Aorta (tissue), 5 donors: Measurements from ENCODE around the gene GGA2. TPM values are rescaled to one million over a fixed set of nuclear protein-coding genes. Genes with fewer than 3 reads are reported as not detected.
A peak's percentile ranks its signal among the peaks of the same experiment; 100 is the strongest.
"Not testable (repeated sequence)": the region's sequence is repeated elsewhere in the genome, so short reads cannot be mapped to it uniquely, and the experiment has no call there.

Experiments
- ATAC-seq: fragments of 200-7000 bp; cut with Tn5 transposase; one replicate; pipeline ENCODE4 v1.9.1; 2022; ENCODE audit warnings: moderate library complexity; ENCODE audit not compliant: low FRiP score
- DNase-seq, 2 donors: peaks; one replicate each; pipeline ENCODE4 v3.0.0-alpha.2; 2020
- H3K27ac ChIP-seq, 2 donors: one replicate each; pipeline ENCODE4 v1.5.1; 2013; ENCODE audit warnings: low read length in 2 of 2, mild to moderate bottlenecking in 2 of 2, moderate library complexity in 2 of 2, control low read depth in 1 of 2, inconsistent platforms in 1 of 2, low read depth in 1 of 2
- H3K27me3 ChIP-seq, 2 donors: one replicate each; pipeline ENCODE4 v1.6.1; 2013; ENCODE audit warnings: control low read depth in 1 of 2, low read length in 1 of 2, mild to moderate bottlenecking in 1 of 2, moderate library complexity in 1 of 2; ENCODE audit not compliant: insufficient read depth in 2 of 2, control insufficient read depth in 1 of 2
- H3K36me3 ChIP-seq, 2 donors: one replicate each; pipeline ENCODE4 v1.6.1; 2013; ENCODE audit warnings: control low read depth in 1 of 2, low read length in 1 of 2, mild to moderate bottlenecking in 1 of 2; ENCODE audit not compliant: insufficient read depth in 2 of 2, control insufficient read depth in 1 of 2
- H3K4me1 ChIP-seq, 2 donors: one replicate each; pipeline ENCODE4 v1.6.1; 2013; ENCODE audit warnings: low read length in 2 of 2, control low read depth in 1 of 2, mild to moderate bottlenecking in 1 of 2, moderate library complexity in 1 of 2; ENCODE audit not compliant: insufficient read depth in 2 of 2, control insufficient read depth in 1 of 2
- H3K4me3 ChIP-seq, 2 donors: one replicate each; pipeline ENCODE4 v1.5.1; 2013; ENCODE audit warnings: low read length in 2 of 2, control low read depth in 1 of 2, mild to moderate bottlenecking in 1 of 2
- H3K9me3 ChIP-seq: one replicate; pipeline ENCODE4 v1.6.1; 2013; ENCODE audit warnings: mild to moderate bottlenecking, low read length; ENCODE audit not compliant: control insufficient read depth
- WGBS, 2 donors: extraction: QIAGEN DNeasy Blood & Tissue Kit; methylation state at CpG; one replicate each; pipeline ENCODE4 v1.1.7; 2013; 5-methylcytosine and 5-hydroxymethylcytosine counted together
- intact Hi-C, 2 donors: fragments of 100-400 bp; cut with DNase I; formaldehyde crosslinking; loops; one replicate each; pipeline versions ENCODE4 v1.14.2 to v1.15.0; 2022
- polyA plus RNA-seq, 2 donors: library from polyadenylated mRNA; stranded (reverse); fragments of 200-250 nt; gene quantifications; one replicate each; pipeline ENCODE4 v1.2.3, GENCODE V29; 2013
- total RNA-seq, 2 donors: library from RNA; stranded (reverse); fragmentation: NEBNext Ultra II Directional; extraction: Animal tissue kit (Norgen Biotek cat#: 25700); gene quantifications; one replicate each; pipeline ENCODE4 v1.2.1, GENCODE V29; 2021
- donor health status: healthy with polysubstance abuse.
- donor health status: Bipolar disorder and iron deficiency.
- donor health status: DM: no; HTN: no; CAD: no.
- donor health status: DM: no; HTN: no; CAD: no.
- donor health status: DM: yes; HTN: yes; CAD: no.

GGA2 gene
- total and polyA plus RNA-seq, 4 donors = 12.0 to 84.9 (median 33.1) TPM

DNA sequence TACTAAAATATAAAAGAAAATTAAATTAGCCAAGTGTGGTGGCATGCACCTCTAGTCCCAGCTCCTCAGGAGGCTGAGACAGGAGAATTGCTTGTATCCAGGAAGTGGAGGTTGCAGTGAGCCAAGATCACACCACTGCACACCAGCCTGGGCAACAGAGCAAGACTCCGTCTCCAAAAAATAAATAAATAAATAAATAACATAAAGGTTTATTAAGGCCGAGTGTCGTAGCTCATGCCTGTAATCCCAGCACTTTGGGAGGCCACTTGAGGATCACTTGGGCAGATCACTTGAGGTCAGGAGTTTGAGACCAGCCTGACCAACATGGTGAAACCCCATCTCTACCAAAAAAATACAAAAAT, 30.5 kb upstream of the GGA2 start:
- H3K4me3 ChIP-seq, H3K9me3 ChIP-seq, intact Hi-C loops, H3K4me1 ChIP-seq, ATAC-seq, H3K27me3 ChIP-seq, H3K36me3 ChIP-seq, DNase-seq, H3K27ac ChIP-seq: not testable (repeated sequence)
- 96 to 98% methylated on average over 3 of the region's 3 CpGs for WGBS, 2 donors

DNA sequence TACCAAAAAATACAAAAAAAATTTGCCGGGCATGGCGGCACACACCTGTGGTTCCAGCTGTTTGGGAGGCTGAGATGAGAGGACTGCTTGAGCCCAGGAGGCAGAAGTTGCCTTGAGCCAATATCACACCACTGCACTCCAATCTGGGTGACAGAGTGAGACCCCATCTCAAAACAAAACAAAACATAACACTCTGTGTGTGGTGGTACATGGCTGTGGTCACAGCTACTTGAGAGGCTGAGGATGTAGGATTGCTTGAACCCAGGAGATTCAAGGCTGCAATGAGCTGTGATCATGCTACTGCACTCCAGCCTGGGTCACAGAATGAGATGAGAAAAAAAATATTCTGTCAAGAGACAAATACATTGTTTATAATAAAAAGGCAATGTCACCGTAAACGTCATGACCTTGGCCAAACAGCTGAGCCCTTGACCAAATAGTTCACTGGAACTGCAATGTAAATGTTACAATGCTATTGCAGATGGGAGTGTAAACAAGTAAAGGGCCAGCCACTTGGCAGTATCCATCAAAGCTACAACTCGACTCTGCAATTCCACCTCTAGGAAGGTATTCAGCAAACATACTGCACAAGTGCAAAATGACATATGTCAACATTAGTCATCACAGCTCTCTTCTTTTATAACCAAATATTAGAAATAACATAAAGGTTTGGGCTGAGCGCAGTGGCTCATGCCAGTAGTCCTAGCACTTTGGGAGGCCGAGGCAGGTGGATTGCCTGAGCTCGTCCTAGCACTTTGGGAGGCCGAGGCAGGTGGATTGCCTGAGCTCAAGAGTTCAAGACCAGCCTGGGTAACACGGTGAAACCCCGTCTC, 29.9 kb upstream of the GGA2 start:
- Histone ChIP-seq H3K36me3 (peaks cover 3 to 6% of the 10 kb centered on the region in 2 donors), H3K27me3 (no peaks in the 10 kb centered on the region), H3K9me3 (no peaks in the 10 kb centered on the region), H3K27ac (no peak overlapping the region), H3K4me1 (no peaks in the 10 kb centered on the region), H3K4me3 (no peak overlapping the region)
- intact Hi-C loops = no loop called here
- DNase-seq = no peak
- no peak for ATAC-seq
- 95% methylated on average over 11 of the region's 11 CpGs for WGBS, 2 donors

DNA sequence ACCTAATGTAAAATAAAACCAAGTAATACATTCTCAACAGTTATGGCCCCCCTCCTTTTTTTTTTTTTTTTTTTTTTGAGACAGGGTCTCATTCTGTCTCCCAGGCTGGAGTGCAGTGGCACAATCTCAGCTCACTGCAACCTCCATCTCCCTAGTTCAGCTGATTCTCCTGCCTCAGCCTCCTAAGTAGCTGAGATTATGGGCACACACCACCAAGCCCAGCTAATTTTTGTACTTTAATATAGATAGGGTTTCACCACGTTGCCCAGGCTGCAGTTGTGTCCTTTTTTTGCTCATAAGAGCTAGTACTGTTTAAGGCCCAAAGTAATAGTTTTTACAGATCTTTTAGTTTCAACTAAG, 28.6 kb upstream of the GGA2 start:
- H3K27ac ChIP-seq = peak overlapping the region in 1 of 2 donors; percentile 20
- DNase-seq (no peak), ATAC-seq (no peak)
- no peaks in the 10 kb centered on the region for H3K4me1 ChIP-seq
- no peak overlapping the region for H3K4me3 ChIP-seq
- intact Hi-C loops = no loop called here
- H3K27me3 ChIP-seq = no peaks in the 10 kb centered on the region
- no peaks in the 10 kb centered on the region for H3K9me3 ChIP-seq
- peaks cover 9 to 11% of the 10 kb centered on the region in 2 donors for H3K36me3 ChIP-seq
- 79 to 91% methylated on average over 1 of the region's 1 CpG for WGBS, 2 donors

DNA sequence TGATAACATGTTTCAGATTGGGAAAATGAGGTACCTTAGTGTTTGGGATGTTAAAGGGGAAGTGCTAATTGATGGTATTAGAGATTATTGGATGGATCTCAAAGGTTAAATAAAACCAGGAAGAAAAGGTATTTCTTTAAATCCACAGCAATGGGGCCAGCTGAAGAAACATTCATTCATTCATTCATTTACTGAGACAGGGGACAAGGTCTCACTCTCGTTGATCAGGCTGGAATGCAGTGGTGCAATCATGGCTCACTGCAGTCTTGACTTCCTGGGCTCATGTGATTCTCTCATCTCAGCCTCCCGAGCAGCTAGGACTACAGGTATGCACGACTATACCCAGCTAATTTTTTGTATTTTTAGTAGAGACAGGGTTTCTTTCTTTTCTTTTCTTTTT, 27.1 kb upstream of the GGA2 start:
- WGBS, 2 donors = 72 to 73% methylated on average over 3 of the region's 3 CpGs
- ATAC-seq = no peak
- intact Hi-C loops = no loop called here

DNA sequence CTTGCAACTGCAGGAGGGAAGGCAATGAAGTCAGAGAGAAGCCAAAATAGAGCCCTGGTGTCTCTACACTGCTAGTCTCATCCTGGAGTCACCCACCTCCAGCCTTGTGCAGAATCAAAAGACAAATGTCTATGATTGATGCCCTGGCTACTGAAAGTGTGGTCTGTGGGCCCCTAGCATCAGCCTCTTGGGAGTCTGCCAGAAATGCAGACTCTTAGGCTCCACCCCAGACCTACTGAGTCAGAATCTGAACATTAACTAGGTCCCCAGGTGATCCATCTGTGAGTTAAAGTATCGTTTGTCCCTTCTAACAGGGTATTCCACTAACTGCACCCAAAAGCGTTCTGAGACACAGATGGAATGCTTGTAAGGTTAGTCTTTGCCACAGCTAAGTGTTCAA, 25.6 kb upstream of the GGA2 start:
- H3K27me3 ChIP-seq = no peaks in the 10 kb centered on the region
- DNase-seq (peak in 1 of 2 donors; percentile 2), ATAC-seq (no peak)
- no peaks in the 10 kb centered on the region for H3K9me3 ChIP-seq
- 80 to 88% methylated on average over 2 of the region's 2 CpGs for WGBS, 2 donors
- peaks cover 8 to 9% of the 10 kb centered on the region in 2 donors for H3K36me3 ChIP-seq
- H3K4me3 ChIP-seq = no peak overlapping the region
- no peak overlapping the region for H3K27ac ChIP-seq
- intact Hi-C loops = no loop called here
- no peaks in the 10 kb centered on the region for H3K4me1 ChIP-seq

More for the DNA sequence above, 27.1 kb upstream of the GGA2 start:
- DNase-seq = no peak
- H3K4me3 ChIP-seq = no peak overlapping the region
- no peak overlapping the region for H3K27ac ChIP-seq
- H3K9me3 ChIP-seq = no peaks in the 10 kb centered on the region
- no peaks in the 10 kb centered on the region for H3K27me3 ChIP-seq
- H3K4me1 ChIP-seq = no peaks in the 10 kb centered on the region
- peaks cover 8 to 9% of the 10 kb centered on the region in 2 donors for H3K36me3 ChIP-seq

DNA sequence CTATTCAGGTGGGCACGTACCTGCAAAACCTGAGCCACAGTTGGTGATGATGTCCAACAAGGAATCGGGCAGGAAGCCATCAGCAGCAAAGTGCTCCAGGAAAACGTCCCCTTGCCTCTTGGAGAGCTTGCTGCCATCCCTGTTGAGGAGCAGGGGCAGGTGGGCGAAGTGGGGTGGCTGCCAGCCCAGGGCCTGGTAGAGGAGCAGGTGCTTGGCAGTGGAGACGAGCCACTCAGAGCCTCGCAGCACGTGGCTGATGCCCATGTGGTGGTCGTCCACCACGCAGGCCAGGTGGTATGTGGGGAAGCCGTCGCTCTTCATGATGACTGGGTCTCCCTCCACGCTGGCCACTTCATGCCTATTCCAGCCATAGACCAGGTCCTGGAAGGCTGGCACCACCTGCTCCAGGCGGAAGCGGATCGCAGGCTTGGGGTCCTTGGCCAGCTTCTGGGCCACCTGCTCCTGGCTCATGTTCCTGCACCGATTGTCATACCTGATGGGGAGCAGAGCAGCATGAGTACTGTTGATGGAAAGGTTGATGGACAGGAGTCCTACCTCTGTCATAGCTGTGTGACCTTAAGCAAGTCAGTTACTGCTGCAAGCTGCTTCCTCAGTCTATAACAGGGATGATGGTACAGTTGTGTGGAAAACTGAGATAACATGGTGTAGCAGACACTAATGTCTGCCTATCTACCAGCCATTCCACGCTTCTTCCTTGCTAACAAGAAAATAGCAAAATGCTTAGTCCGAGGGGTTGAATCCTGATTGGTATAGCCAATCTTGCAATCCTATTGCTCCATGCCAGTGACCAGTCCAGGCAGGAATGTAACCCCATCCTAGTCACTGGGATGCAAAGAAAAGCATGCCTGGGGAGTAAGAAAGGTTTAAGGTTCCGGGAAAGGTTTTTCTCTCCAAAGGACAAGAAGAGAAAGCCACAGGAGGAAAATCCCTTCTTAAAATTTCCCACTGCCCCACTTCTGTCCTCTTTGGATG, 24.9 kb upstream of the GGA2 start:
- Histone ChIP-seq H3K9me3 (no peaks in the 10 kb centered on the region), H3K4me3 (no peak overlapping the region), H3K27ac (no peak overlapping the region), H3K4me1 (no peaks in the 10 kb centered on the region), H3K27me3 (no peaks in the 10 kb centered on the region), H3K36me3 (peaks cover 3 to 9% of the 10 kb centered on the region in 2 donors)
- DNase-seq = no peak
- intact Hi-C loops = no loop called here
- WGBS, 2 donors = 95% methylated on average over 18 to 19 of the region's 19 CpGs
- no peak for ATAC-seq

DNA sequence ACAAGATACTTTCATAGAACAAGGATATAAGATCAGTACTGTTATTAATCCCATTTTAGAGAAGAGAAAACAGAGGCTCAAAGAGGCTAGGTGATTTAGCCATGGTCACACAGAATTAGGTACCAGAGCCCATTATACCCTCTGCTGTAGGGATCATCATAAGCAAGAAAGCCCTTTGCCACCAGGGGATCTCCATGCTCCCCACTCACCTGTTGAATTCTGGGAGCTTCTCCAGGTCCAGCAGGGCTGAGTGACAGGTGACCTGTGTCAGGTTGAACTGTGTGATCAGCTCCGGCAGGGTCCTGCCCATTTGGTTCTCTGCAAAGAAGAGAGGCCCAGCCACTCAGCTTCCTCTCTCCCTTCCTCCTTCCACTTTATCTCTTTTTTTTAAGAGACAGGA, 22.2 kb upstream of the GGA2 start:
- Histone ChIP-seq H3K4me1 (no peaks in the 10 kb centered on the region), H3K27me3 (no peaks in the 10 kb centered on the region), H3K9me3 (no peaks in the 10 kb centered on the region), H3K27ac (no peak overlapping the region), H3K36me3 (peaks cover 3 to 16% of the 10 kb centered on the region in 2 donors), H3K4me3 (no peak overlapping the region)
- DNase-seq (no peak), ATAC-seq (no peak)
- WGBS, 2 donors = 88 to 92% methylated on average over 1 of the region's 1 CpG
- intact Hi-C loops = no loop called here

DNA sequence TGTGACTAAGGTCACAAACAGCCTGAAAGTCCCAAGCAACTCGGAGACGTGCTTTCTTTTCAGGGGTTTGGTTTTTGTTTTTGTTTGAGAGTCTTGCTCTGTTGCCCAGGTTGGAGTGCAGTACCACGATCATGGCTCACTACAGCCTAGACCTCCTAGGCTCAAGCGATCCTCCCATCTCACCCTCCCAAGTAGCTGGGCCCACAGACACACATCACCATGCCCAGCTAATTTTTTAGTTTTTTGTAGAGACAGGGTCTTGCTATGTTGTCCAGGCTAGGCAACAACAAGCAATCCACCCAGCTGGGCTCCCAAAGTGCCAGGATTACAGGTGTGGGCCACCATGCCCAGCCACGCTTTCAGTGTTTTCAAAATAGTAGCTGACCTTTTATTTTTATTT, 19.8 kb upstream of the GGA2 start:
- no peaks in the 10 kb centered on the region for H3K4me1 ChIP-seq

More for the DNA sequence above, 19.8 kb upstream of the GGA2 start:
- no peak overlapping the region for H3K4me3 ChIP-seq
- no peak overlapping the region for H3K27ac ChIP-seq
- no peaks in the 10 kb centered on the region for H3K9me3 ChIP-seq
- ATAC-seq (no peak), DNase-seq (no peak)
- intact Hi-C loops = no loop called here
- peaks cover 3 to 18% of the 10 kb centered on the region in 2 donors for H3K36me3 ChIP-seq
- H3K27me3 ChIP-seq = no peaks in the 10 kb centered on the region
- 82 to 88% methylated on average over 5 of the region's 5 CpGs for WGBS, 2 donors
